H9 (cell line): ENCODE measurements around the gene GTF2H4. TPM values are rescaled to one million over a fixed set of nuclear protein-coding genes. Genes with fewer than 3 reads are reported as not detected.
"Not testable (repeated sequence)": the region's sequence is repeated elsewhere in the genome, so short reads cannot be mapped to it uniquely, and the experiment has no call there.

Source experiments
- DNase-seq: peaks from one replicate; pipeline ENCODE4 v3.0.0-alpha.2; 2017
- H2AFZ ChIP-seq: one replicate; pipeline ENCODE4 v1.6.1; 2013; ENCODE audit warnings: mild to moderate bottlenecking, low read length, control low read depth, moderate library complexity
- H2AK5ac ChIP-seq: 2 replicates; pipeline ENCODE4 v1.6.1; 2013; ENCODE audit warnings: low read length, control low read depth, mixed read lengths; ENCODE audit not compliant: insufficient read length
- H2BK120ac ChIP-seq: one replicate; pipeline ENCODE4 v1.6.1; 2013; ENCODE audit warnings: low read depth, mild to moderate bottlenecking, low read length, control low read depth, inconsistent platforms; ENCODE audit not compliant: poor library complexity, severe bottlenecking
- H2BK12ac ChIP-seq: 2 replicates; pipeline ENCODE4 v1.6.1; 2013; ENCODE audit warnings: low read length, control low read depth, mixed read lengths, low read depth; ENCODE audit not compliant: insufficient read length
- H2BK15ac ChIP-seq: 2 replicates; pipeline ENCODE4 v1.6.1; 2013; ENCODE audit warnings: low read depth, low read length, control low read depth
- H2BK20ac ChIP-seq: one replicate; pipeline ENCODE4 v1.6.1; 2013; ENCODE audit warnings: low read depth, mild to moderate bottlenecking, low read length, control low read depth, inconsistent platforms; ENCODE audit not compliant: poor library complexity, severe bottlenecking
- H2BK5ac ChIP-seq: 2 replicates; pipeline ENCODE4 v1.6.1; 2013; ENCODE audit warnings: low read length, control low read depth, mixed read lengths; ENCODE audit not compliant: insufficient read length
- H3K14ac ChIP-seq: 2 replicates; pipeline ENCODE4 v1.6.1; 2013; ENCODE audit warnings: low read length, control low read depth; ENCODE audit not compliant: insufficient read depth
- H3K18ac ChIP-seq: 2 replicates; pipeline ENCODE4 v1.6.1; 2013; ENCODE audit warnings: low read depth, mild to moderate bottlenecking, mixed read lengths, low read length, control low read depth; ENCODE audit not compliant: insufficient read length
- H3K23ac ChIP-seq: 2 replicates; pipeline ENCODE4 v1.6.1; 2013; ENCODE audit warnings: low read length, control low read depth, mixed read lengths, low read depth; ENCODE audit not compliant: insufficient read length
- H3K23me2 ChIP-seq: 2 replicates; pipeline ENCODE4 v1.6.1; 2013; ENCODE audit warnings: low read depth, mild to moderate bottlenecking, mixed read lengths, low read length, control low read depth; ENCODE audit not compliant: insufficient read length, poor library complexity, severe bottlenecking
- H3K27ac ChIP-seq: 2 replicates; pipeline ENCODE4 v1.5.1; 2013; ENCODE audit warnings: low read length, control low read depth, mixed read lengths, low read depth; ENCODE audit not compliant: insufficient read length
- H3K27me3 ChIP-seq: 2 replicates; pipeline ENCODE4 v1.6.1; 2013; ENCODE audit warnings: low read length, control low read depth, inconsistent platforms; ENCODE audit not compliant: insufficient read depth
- H3K4ac ChIP-seq: 2 replicates; pipeline ENCODE4 v1.6.1; 2013; ENCODE audit warnings: low read depth, mild to moderate bottlenecking, control low read depth, inconsistent platforms, low read length, moderate library complexity
- H3K4me1 ChIP-seq: 2 replicates; pipeline ENCODE4 v1.6.1; 2013; ENCODE audit warnings: low read length, control low read depth, inconsistent platforms; ENCODE audit not compliant: insufficient read depth
- H3K4me2 ChIP-seq: 2 replicates; pipeline ENCODE4 v1.6.1; 2013; ENCODE audit warnings: low read length, control low read depth, mixed read lengths; ENCODE audit not compliant: insufficient read length, insufficient read depth
- H3K56ac ChIP-seq: 2 replicates; pipeline ENCODE4 v1.6.1; 2013; ENCODE audit warnings: low read depth, mild to moderate bottlenecking, mixed read lengths, low read length, control low read depth; ENCODE audit not compliant: insufficient read length
- H3K79me1 ChIP-seq: 2 replicates; pipeline ENCODE4 v1.6.1; 2013; ENCODE audit warnings: low read depth, mild to moderate bottlenecking, moderate library complexity, low read length, control low read depth, inconsistent platforms; ENCODE audit not compliant: insufficient read depth, poor library complexity, severe bottlenecking
- H3K79me2 ChIP-seq: 2 replicates; pipeline ENCODE4 v1.6.1; 2013; ENCODE audit warnings: low read length, control low read depth, inconsistent platforms; ENCODE audit not compliant: insufficient read depth
- H3K9ac ChIP-seq: 2 replicates; pipeline ENCODE4 v1.6.1; 2013; ENCODE audit warnings: low read length, control low read depth, mixed read lengths; ENCODE audit not compliant: insufficient read length; ENCODE audit errors: extremely low read depth
- H3K9me3 ChIP-seq: one replicate; pipeline ENCODE4 v1.6.1; 2013; ENCODE audit warnings: low read depth, low read length, inconsistent platforms; ENCODE audit not compliant: control insufficient read depth
- H3T11ph ChIP-seq: one replicate; pipeline ENCODE4 v1.6.1; 2013; ENCODE audit warnings: mild to moderate bottlenecking, low read length, control low read depth, inconsistent platforms
- H4K20me1 ChIP-seq: one replicate; pipeline ENCODE4 v1.6.1; 2013; ENCODE audit not compliant: control insufficient read depth, insufficient read length, insufficient read depth
- H4K5ac ChIP-seq: 2 replicates; pipeline ENCODE4 v1.6.1; 2013; ENCODE audit warnings: low read depth, mild to moderate bottlenecking, mixed read lengths, low read length, control low read depth; ENCODE audit not compliant: insufficient read length
- H4K8ac ChIP-seq: replicated peaks from 2 replicates; pipeline ENCODE4 v1.6.1; 2013; ENCODE audit warnings: low read length, control low read depth, mixed read lengths, low read depth; ENCODE audit not compliant: insufficient read length
- H4K91ac ChIP-seq: 2 replicates; pipeline ENCODE4 v1.6.1; 2013; ENCODE audit warnings: low read depth, mild to moderate bottlenecking, moderate library complexity, mixed read lengths, low read length, control low read depth; ENCODE audit not compliant: insufficient read length
- H3K27ac Mint-ChIP-seq, 3 experiments: 2 replicates in 2 of 3; 3 replicates in 1 of 3; pipeline ENCODE4 v1.8.0; 2020 to 2021; ENCODE audit warnings: mixed read lengths in 3 of 3, mild to moderate bottlenecking in 1 of 3, moderate library complexity in 1 of 3
- H3K27me3 Mint-ChIP-seq: 2 replicates; pipeline ENCODE4 v1.8.0; 2021; ENCODE audit warnings: low read depth, mild to moderate bottlenecking, moderate library complexity, mixed read lengths
- H3K36me3 Mint-ChIP-seq, 3 experiments: 2 replicates in 2 of 3; 3 replicates in 1 of 3; pipeline ENCODE4 v1.8.0; 2020 to 2021; ENCODE audit warnings: low read depth in 3 of 3, mixed read lengths in 3 of 3; ENCODE audit not compliant: insufficient read depth in 1 of 3
- H3K4me1 Mint-ChIP-seq, 2 experiments: 2 replicates each; pipeline ENCODE4 v1.8.0; 2020; ENCODE audit warnings: mixed read lengths in 2 of 2
- H3K4me3 Mint-ChIP-seq, 2 experiments: 2 replicates in 1 of 2; 3 replicates in 1 of 2; pipeline ENCODE4 v1.8.0; 2020 to 2021; ENCODE audit warnings: mild to moderate bottlenecking in 2 of 2, mixed read lengths in 2 of 2, moderate library complexity in 1 of 2
- H3K9me3 Mint-ChIP-seq, 2 experiments: 2 replicates in 1 of 2; 3 replicates in 1 of 2; pipeline ENCODE4 v1.8.0; 2020; ENCODE audit warnings: mild to moderate bottlenecking in 2 of 2, mixed read lengths in 2 of 2, moderate library complexity in 1 of 2
- WGBS: extraction: QIAGEN DNeasy Blood & Tissue Kit; methylation state at CpG from one replicate; pipeline ENCODE4 v1.1.7; 2013; ENCODE audit warnings: missing lambda C conversion rate, low lambda C conversion rate, mixed read lengths; ENCODE audit not compliant: insufficient read length; ENCODE audit errors: extremely low coverage; 5-methylcytosine and 5-hydroxymethylcytosine counted together
- total RNA-seq: library from RNA; stranded (reverse); gene quantifications from 2 replicates; pipeline ENCODE4 v1.2.1, GENCODE V29; 2021
- TF ChIP-seq, protein P1 (sequence below): fragments of 200-600 bp; sonication (generic); conservative IDR thresholded peaks from 3 replicates; pipeline ENCODE4 v1.8.0; 2021; ENCODE audit warnings: antibody characterized with exemption, mild to moderate bottlenecking

The GTF2H4 gene
- total RNA-seq, 1 experiment from 2014 or later = 60.8 TPM

DNA sequence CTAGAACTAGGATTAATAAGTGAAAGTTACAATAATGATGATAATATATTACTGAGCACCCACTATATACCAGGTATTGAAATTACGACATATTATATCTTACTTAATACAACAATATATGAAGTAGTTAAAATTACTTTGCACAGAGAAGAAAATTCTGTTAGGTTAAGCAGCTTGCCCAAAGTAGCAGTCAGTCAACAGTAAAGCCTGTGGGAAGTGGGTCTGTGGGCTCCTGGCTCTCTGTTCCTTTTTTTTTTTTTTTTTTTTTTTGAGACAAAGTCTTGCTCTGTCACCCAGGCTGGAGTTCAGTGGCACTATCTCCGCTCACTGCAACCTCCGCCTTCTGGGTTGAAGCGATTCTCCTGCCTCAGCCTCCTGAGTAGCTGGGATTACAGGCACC, 4.8 kb upstream of the GTF2H4 start:
- Mint-ChIP-seq H3K4me1 (peaks cover 5 to 16% of the 10 kb centered on the region in 2 experiments), H3K9me3 (no peaks in the 10 kb centered on the region), H3K27ac (no peak overlapping the region), H3K4me3 (no peak overlapping the region), H3K36me3 (peaks cover 16 to 21% (median 21%) of the 10 kb centered on the region in 3 experiments; a peak in 6 of 7 replicates), H3K27me3 (no peaks in the 10 kb centered on the region; the same call in 1 of the 2 replicates)
- peaks cover 1% of the 10 kb centered on the region for H3K23me2 ChIP-seq
- no peak overlapping the region for H3K23ac ChIP-seq
- no peak overlapping the region for H2BK120ac ChIP-seq
- no peak overlapping the region for H3K27ac ChIP-seq
- H3K4me2 ChIP-seq = no peak overlapping the region
- WGBS = no CpG with 5 or more reads among the region's 4 CpGs
- H2AFZ ChIP-seq = no peak overlapping the region
- H3K79me2 ChIP-seq = no peaks in the 10 kb centered on the region; the same call in 1 of the 2 replicates
- H3T11ph ChIP-seq = no peak overlapping the region
- no peak for DNase-seq
- no peak overlapping the region for H2BK15ac ChIP-seq
- H2AK5ac ChIP-seq = no peak overlapping the region
- H2BK20ac ChIP-seq = no peak overlapping the region
- no peak overlapping the region for H2BK12ac ChIP-seq
- H3K79me1 ChIP-seq = no peaks in the 10 kb centered on the region
- no peaks in the 10 kb centered on the region for H3K4me1 ChIP-seq
- H2BK5ac ChIP-seq = no peak overlapping the region
- no peak overlapping the region for H4K8ac ChIP-seq
- no peak overlapping the region for H3K14ac ChIP-seq
- no peaks in the 10 kb centered on the region for H4K20me1 ChIP-seq
- H3K9me3 ChIP-seq = no peaks in the 10 kb centered on the region
- no peaks in the 10 kb centered on the region for H3K27me3 ChIP-seq
- H4K5ac ChIP-seq = no peak overlapping the region
- H3K56ac ChIP-seq = no peak overlapping the region
- no peak overlapping the region for H3K18ac ChIP-seq
- TF ChIP-seq, protein P1, sequence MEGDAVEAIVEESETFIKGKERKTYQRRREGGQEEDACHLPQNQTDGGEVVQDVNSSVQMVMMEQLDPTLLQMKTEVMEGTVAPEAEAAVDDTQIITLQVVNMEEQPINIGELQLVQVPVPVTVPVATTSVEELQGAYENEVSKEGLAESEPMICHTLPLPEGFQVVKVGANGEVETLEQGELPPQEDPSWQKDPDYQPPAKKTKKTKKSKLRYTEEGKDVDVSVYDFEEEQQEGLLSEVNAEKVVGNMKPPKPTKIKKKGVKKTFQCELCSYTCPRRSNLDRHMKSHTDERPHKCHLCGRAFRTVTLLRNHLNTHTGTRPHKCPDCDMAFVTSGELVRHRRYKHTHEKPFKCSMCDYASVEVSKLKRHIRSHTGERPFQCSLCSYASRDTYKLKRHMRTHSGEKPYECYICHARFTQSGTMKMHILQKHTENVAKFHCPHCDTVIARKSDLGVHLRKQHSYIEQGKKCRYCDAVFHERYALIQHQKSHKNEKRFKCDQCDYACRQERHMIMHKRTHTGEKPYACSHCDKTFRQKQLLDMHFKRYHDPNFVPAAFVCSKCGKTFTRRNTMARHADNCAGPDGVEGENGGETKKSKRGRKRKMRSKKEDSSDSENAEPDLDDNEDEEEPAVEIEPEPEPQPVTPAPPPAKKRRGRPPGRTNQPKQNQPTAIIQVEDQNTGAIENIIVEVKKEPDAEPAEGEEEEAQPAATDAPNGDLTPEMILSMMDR = no peak
- no peak overlapping the region for H3K9ac ChIP-seq
- H3K4ac ChIP-seq = no peak overlapping the region
- H4K91ac ChIP-seq = no peak overlapping the region

GRCh38 chr6:30907290-30907757, 683 bp upstream of the GTF2H4 start:
- not testable (repeated sequence) for H3K9me3 ChIP-seq, H3K27ac ChIP-seq, H3K14ac ChIP-seq, H3K27me3 ChIP-seq, H3K4ac ChIP-seq, H2BK20ac ChIP-seq, H2AK5ac ChIP-seq, H3K9ac ChIP-seq, H3K23me2 ChIP-seq, H2BK120ac ChIP-seq, H4K20me1 ChIP-seq, H3T11ph ChIP-seq, H3K4me1 ChIP-seq, H4K8ac ChIP-seq, H3K79me1 ChIP-seq, H2BK12ac ChIP-seq, DNase-seq, H2AFZ ChIP-seq, H4K91ac ChIP-seq, H2BK15ac ChIP-seq, H4K5ac ChIP-seq, H3K27ac Mint-ChIP-seq, H3K56ac ChIP-seq, H2BK5ac ChIP-seq, H3K18ac ChIP-seq, H3K9me3 Mint-ChIP-seq, H3K27me3 Mint-ChIP-seq, H3K23ac ChIP-seq, H3K79me2 ChIP-seq
- peak overlapping the region; percentile 3 for H3K4me2 ChIP-seq
- Mint-ChIP-seq H3K4me3 (peak overlapping the region; percentile 99 to 100), H3K4me1 (peaks cover 14 to 26% of the 10 kb centered on the region in 2 experiments), H3K36me3 (peaks cover 19 to 33% (median 32%) of the 10 kb centered on the region in 3 experiments)
- WGBS = no CpG with 5 or more reads among the region's 16 CpGs
